Stimulated activated CD4-positive, alpha-beta T cell treated with anti-CD3 and anti-CD28 coated beads, Interleukin-15, amount 100 ng/mL, for 24 hours (primary cell): ENCODE measurements around the gene PRKCB.
"Not testable (repeated sequence)": the region's sequence is repeated elsewhere in the genome, so short reads cannot be mapped to it uniquely, and the experiment has no call there.

ENCODE experiments used
- DNase-seq: peaks from one replicate; pipeline ENCODE4 v3.0.0-alpha.2; 2020

Gene PRKCB

DNA sequence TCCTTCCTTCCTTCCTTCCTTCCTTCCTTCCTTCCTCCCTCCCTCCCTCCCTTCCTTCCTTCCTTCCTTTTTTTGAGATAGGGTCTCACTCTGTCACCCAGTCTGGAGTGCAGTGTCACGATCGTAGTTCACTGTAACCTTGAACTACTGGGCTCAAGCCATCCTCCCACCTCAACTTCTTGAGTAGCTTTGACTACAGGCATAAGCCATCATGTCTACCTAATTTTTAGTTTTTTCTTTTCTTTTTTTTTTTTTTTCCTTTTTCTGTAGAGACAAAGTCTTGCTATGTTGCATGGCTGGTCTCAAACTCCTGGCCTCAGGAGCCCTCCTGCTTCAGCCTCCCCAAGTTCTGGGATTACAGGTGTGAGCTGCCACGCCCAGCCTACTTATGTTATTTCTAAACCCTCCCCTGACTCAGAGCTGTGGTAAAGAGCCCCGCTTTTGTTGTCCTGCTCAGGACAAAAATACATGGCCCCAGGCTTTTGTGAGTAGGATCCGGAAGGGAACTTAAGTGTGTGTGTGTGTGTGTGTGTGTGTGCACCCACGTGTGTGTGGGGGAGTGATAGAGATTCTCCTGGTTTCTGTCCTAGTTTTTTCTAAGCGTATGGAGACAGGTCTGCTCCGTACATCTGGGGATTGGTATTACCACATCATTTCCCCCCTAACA is 67.1 kb downstream of the PRKCB start:
- DNase-seq, result no peak

DNA sequence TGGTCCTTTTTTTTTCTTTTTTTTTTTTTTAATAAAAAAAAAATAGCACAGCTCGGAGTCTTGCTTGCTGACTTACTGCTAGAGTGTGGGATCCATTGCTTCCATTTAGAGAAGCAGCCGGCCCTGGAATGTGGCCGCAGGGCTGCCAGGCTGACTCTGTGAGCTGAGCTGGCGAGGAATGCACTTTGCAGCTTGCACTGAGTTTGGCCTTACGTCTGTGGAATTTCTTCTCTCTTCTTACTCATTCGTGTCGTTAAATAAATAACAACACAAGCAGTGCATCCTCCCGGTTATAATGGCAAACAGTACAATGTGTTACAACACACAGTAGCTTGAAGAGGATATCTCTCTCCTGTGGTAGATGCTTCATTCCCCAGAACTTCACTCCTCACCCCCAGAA is 69.2 kb downstream of the PRKCB start:
- no peak for DNase-seq

DNA sequence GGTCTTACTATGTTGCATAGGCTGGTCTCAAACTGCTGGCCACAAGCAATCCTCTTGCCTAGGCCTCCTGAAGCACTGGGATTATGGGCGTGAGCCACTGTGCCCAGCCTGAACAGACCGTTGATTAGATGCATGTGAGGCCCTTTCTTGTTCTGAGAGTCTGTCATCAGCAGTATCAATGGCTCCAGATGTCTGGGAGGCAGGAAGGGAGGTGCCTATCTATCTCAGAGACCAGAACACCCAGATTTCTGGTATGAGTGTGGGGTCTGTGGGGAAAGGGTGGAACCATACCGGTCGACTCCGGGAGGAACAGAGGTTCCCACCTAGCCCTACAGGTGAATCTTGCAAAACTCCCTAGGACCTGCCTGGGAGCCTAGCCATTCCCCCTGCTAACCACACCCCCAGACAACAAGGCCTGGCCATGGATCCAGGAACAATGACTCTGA is 71.7 kb downstream of the PRKCB start:
- no peak for DNase-seq

DNA sequence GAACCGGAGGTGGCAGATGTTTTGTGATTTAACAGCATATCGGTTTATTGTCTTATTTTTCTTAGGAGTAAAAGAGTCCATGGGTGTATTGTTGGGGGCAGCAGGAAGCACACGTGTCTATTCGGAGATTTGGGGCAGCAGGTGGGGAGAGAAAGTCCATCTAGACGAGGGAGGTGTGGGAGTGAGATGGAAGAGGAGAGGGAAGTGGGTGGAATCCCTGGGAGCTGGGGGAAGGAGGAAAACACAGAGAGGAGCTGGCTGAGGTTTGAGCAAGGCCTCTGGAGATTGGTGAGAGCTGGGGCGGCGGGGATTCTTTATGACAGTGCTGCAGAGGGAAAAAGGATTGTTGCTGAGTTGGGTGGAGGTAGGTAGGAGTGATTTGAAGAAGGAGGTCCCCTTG is 72.1 kb downstream of the PRKCB start:
- DNase-seq, result no peak

DNA sequence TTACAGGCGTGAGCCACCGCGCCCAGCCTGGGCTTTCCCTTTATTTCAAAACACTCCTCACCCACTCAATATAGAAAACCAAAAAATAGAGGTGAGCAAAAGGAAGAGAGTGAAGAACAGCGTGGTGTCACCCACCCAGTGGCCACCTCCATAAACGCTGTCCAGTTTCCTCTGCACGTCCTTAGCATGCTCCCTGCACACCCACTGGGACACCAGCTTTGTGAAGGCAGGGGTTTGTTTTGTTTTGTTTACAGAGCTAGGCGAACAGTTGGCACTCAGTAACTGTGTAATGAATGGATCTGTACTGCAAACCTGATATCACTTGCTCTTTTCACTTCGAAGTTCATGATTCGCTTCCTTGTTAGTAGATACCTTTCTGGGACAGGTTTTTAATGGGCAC is 73.0 kb downstream of the PRKCB start:
- DNase-seq, result no peak

DNA sequence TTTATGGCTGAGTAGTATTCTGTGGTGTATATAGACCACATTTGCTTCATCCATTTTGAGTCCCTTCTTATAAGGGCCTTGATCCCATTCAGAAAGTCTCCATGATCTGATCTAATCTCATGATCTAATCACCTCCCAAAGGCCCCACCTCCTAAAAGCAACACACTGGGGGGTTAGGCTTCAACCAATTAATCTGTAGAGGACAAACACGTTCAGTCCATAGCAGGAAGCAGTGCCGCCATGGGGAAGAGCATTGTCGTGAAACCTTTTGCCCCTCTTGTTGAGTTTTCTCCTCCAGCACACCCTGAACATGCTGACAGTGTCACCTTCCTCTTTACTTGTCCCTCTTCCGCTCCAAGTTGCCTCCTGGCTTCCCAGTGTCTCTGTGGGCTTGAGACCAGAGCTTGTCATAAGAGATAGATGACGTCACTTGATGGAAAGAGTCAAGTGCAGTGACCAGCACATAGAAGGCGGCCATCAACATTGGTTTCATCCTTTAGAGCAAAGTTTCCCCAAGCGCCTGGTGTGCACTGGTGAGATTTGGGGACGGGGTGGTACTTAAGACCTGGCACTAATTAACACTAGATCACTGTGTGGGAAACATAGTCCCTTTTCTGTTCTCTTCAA is 74.1 kb downstream of the PRKCB start:
- no peak for DNase-seq

DNA sequence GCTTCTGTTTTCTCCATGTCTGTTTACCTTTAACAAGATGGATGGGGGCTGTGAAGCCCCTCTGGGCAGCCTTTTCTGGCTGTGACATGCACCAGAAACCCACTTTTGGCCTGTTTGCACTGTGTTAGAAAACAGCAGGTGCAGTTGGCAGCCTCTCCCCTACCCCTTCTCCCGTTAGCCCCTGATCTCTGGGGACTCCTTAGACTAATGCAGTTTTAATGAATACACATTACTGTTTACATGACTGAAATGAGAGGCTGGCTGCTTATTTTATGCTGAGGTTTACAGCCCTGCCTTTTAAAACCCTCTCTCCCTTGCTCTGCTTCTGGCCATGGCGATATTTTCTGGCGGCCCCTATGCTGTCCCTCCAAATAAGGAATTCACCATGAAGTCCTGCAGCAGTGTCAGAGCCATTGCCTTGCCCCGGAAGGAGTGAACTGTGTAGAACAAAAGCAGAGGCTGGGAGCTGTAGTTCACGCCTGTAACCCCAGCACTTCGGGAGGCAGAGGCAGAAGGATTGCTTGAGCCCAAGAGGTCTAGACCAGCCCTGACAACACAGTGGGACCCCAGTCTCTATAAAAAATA is 79.3 kb downstream of the PRKCB start:
- no peak for DNase-seq

DNA sequence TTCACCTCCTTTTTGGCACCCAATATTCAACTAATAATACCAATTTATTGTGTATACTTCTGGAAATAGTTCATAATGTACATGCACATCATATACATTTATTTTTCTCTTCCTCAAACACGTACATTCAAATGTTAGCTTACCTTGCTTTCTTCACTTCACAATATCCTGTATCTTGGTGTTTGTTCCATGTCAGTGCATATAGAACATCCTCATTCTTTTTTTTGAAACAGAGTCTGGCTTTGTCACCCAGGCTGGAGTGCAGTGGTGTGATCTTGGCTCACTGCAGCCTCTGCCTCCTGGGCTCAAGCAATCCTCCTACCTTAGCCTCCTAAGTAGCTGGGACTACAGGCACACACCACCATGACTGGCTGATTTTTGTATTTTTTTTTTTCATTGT is 80.8 kb downstream of the PRKCB start:
- not testable (repeated sequence) for DNase-seq

DNA sequence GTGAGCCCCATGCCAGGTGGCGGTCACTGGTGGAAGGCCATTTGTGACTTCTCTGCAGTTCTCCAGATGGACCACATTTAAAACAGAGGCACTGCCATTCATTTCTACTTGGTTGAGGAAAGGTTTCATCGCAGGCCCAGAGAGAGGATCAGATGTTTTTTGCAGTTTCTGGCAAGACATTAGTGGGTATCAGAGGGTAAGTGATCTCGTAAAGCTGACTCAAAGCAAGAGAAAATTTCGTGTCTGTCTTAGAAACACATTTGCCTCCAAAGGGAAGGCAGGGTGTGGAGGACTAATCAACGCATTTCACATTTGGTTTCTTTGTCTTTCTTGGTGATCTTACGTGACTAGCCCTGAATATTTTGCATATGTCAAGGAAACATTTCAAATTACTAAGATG is 81.8 kb downstream of the PRKCB start:
- DNase-seq, result no peak

DNA sequence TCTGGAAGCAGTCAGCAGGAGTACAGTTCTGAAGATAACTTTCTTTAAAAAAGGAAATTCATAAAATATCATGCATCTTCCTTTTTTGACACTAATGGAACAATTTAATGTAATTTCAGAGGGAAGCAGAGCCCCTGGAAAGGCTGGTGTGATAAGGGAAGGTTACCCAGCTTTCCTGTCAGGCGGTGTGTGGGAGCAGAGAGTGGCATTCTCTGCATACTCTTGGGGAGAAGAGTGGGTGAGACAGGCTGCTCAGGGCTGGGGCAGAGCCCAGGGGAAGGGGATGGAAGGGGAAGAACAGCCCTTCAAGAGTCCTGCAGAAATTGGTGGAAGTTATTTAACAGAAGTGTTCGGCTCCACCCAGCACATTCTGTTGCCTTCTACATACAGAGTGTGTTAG is 84.7 kb downstream of the PRKCB start:
- DNase-seq, result no peak

DNA sequence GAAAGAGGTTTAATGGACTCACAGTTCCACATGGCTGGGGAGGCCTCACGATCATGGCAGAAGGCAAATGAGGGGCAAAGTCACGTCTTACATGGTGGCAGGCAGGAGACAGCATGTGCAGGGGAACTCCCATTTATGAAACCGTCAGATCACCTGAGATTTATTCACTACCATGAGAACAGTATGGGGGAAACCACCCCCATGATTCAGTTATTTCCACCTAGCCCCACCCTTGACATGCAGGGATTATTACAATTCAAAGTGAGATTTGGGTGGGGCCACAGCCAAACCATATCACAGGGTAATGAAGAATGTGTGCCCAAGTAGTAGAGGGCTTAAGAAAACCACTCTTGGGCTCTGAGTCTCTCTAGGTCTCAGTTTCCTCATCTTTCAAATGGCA is 85.1 kb downstream of the PRKCB start:
- peak; percentile 33 for DNase-seq

DNA sequence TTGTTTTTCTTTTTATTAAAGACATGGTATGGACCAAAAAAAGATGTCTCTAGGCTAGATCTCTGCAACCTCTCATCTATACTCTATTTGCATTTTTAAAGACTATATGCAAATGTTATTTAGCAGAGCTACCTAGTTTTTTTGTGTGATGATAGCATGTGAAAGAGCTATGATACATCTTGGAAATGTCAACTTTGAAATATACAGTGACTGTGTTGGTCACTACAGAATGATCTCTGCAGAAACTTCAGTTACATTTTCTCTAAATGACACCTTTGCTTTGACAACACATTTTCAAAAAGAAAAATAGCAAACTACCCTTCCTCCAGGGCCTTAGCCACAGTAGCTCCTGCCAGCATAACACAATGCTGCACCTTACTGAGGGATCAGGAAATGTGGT is 86.6 kb downstream of the PRKCB start:
- DNase-seq, result no peak

DNA sequence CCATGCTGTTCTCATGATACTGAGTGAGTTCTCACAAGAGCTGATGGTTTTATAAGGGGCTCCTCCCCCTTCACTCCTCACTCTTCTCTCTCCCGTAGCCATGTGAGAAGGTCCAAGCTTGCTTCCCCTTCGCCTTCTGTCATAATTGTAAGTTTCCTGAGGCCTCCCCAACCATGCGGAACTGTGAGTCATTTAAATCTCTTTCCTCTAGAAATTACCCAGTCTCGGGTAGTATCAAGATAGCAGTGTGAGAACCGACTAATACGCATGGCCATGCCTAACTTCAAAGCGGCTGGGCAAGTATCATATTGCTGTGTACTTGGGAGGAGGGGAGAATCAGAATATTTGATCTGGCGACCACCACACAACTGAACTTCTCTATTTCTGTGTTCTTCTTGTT is 88.3 kb downstream of the PRKCB start:
- DNase-seq, result peak; percentile 33

DNA sequence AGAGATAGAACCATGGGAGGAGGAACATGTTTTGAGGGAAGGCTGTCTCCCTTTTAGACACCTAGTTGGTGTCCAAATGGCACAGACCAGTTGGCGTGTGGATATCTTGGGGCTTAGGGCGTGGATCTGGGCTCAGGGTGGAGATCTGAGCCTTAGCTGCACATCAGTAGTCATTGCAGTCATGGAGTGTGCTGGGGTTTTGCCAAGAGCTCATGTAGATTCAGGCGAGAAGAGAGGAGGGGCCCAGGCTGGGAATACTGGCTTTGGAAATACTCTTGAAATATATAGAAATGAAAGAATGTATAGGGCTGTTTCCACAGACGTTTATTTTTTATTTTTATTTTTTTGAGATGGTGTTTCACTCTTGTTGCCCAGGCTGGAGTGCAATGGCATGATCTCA is 92.0 kb downstream of the PRKCB start:
- no peak for DNase-seq

DNA sequence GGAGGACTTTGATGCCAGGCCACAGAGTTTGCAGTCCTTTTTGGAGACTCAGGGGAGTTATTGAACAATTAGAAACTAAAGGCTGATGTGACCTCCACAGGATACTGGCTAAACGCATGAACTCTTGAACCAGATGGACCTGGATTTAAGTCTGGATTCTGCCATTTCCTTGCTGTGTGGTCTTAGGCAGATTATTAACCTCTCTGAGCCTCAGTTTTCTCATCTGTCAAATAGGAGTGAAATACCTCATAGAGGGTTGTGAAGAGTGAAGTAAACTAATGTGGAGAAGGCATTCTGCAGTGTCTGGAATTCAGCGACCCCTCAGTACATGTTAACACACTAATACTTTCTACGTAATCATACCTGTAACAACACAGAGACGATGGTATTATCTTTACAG is 93.5 kb downstream of the PRKCB start:
- no peak for DNase-seq

DNA sequence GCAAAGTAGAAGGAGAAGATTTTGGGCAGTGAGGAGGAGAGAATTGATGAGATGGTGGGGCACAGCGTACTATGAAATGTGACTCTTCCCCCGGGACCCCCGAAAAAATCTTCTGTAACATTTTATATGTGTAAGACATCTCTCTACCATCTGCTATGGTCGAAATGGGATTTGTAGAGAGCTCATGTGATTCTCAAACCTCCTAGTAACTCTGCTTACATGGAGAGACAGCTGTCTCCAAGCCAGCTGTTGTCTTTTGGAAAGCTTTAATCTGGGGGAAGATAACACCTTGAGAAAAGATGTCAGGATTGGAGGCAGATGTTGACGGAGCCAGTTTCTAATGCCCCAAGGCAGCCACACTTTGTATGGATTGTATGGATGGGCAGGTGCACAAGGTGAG is 94.1 kb downstream of the PRKCB start:
- no peak for DNase-seq

DNA sequence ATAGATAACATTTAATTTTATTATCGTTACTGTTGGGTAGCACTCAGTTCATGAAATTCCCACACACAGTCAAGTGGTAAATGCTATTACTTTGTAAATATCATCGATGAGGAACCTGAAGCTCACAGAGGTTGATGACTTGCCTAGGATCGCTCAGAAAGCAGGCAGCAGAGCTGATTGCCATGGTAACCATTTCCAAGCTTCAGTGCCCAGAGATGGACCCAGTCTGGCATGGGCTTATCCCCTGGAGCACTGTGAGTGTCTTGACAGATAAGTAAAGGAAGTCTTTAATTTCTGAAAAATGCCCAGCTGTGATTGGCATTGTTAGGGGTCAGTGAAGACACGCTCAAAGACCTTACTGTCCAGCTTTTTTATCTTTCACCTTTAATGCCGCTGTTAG is 95.0 kb downstream of the PRKCB start:
- DNase-seq, result no peak

DNA sequence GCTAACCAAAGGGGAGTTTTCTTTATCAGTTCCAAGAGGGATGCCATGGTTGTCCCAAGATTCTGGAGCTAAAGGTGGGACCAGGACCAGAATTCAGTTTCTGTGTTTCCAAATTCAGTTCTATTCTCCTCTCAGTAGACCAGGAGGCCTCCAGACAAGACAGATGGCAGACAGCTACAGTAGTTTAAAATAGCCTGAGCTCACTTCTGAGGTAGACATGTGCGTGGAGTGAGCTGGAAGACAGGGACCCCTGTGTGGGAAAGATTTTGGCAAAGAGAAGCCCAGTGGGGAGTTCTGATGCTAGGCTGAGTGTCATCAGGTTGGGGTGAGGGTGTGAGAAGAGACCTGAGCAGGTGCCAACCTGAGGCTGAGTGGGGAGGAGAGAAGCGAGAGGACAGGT is 95.4 kb downstream of the PRKCB start:
- DNase-seq, result no peak

DNA sequence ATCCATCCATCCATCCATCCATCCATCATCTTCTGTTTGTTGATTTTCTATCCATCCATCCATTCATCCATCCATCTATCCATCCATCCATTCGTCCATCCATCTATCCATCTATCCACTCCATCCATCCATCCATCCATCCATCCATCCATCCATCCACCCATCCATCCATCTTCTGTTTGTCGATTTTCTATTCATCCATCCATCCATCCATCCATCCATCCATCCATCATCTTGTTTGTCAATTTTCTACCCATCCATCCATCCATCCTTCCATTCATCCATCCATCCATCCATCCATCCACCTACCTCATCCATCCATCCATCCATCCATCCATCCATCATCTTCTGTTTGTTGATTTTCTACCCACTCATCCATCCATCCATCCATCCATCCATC is 97.9 kb downstream of the PRKCB start:
- not testable (repeated sequence) for DNase-seq

DNA sequence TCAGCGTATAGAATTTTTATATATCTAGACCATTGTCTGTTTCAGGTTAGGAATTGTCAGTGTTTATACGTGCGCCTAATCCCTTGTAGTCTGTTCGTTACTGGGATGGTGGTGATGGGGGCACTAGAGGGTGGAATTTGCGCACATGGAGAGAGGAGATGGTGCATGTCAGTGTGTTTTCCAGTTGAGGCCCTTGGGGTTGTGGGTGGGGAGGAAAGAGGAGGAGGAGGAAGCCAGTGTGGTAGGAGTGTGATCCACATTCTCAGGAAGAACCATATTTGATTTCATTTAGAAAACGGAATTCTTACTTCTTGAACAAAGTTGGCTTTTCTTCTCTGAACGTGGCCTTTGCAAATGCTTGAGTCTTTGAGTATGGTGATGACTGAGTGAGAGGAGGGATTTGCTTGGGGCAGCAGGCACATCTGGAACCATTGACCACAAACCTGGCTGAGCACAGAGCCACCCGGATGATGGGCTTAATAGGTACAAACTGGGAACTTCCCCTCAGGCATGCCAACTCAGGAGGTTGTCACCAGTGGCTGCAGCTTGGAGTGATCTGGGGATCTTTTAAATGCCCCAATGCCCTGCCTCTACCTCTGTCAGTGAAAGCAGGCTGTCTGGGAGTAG is 98.9 kb downstream of the PRKCB start:
- no peak for DNase-seq

DNA sequence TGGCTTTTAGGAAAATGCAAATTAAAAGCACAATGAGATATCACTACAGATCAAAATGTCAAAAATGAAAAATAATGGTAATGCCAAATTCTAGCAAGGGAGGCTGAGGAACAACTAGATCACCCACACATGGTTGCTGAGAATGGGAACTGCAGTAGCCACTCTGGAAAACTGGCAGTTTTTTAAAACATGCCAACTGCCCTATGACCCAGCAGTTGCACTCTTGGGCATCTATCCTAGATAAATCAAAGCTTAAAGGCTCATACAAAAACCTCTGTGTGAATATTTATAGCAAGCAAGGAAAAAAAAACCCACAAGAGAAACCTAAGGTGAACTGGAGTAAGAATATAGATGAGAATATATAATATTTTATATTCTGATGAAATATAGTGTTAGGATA is 104.3 kb downstream of the PRKCB start:
- no peak for DNase-seq

DNA sequence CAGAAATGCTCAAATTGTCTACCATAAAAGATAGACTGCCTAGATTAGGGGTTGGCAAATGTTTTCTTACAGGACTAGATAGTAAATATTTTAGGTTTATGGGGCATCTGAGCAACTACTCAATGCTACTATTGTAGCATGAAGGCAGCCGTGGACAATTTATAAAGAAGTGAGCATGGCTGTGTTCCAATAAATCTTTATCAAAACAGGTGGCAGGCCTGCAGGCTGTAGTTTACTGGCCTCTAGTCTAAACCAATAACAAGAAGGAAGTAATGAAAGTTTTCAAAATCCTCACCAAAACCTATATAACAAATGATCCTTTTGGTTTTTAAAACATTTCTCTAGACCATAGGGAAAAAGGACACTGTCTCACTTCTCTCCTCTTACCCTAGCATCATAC is 105.2 kb downstream of the PRKCB start:
- no peak for DNase-seq

DNA sequence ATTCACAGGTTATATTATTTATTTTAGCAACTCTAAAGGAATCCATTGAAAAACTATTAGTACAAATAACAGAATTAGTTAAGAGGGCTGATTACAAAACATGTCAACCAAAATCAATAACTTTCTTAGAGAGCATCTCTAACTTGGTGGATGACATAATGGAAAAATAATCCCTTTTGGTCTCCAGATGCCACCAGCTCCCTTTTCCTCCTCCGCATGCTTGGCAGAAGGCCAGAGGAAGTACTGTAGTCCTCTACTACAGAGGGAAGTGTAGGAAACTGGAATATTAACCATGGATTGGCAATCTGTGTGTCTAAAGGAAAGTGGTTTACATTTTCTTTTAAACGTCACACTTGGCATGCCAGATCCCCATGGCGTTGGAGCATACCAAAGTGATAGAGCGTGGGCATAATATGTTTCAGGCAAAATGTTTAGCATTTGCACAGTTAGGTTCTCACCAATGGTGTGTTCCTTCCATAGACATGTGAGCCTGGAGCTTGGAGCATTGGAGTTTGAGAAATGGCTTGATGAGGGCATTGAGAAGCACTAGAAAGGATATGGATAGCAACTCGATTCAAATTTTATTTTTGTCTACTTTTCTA is 106.3 kb downstream of the PRKCB start:
- no peak for DNase-seq

DNA sequence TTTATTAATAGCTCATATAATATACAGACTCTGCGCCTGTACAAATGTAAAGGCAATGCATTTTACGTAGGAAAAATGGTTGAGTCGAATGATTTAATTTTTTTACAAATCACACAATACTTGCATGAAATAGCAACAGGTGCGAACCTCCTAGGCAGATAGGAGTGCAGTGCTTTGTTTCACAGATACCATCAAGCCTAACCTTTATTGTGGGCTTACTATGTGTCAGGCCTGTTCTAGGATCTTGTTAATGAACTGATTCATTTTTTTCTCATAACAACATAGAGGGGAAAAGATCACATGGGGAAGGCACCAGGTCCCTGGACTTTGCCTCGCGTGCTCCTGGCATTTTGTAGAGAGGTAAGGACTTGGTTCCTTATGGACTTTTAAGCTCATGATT is 107.8 kb downstream of the PRKCB start:
- DNase-seq, result no peak
